Peyer's patch (tissue), 4 donors: ENCODE results near the gene CGB8.
"Not testable (repeated sequence)": the region's sequence is repeated elsewhere in the genome, so short reads cannot be mapped to it uniquely, and the experiment has no call there.

Experiments used
- CTCF ChIP-seq, 6 experiments: fragments of 450-650 bp in 4 of 6; fragments of 200-600 bp in 2 of 6; sonication (generic) in 1 of 6; IDR thresholded peaks; one replicate each; pipeline ENCODE4 v1.5.1; 2017 to 2019; ENCODE audit warnings: antibody characterized with exemption in 6 of 6, mild to moderate bottlenecking in 3 of 6, moderate library complexity in 1 of 6
- POLR2A ChIP-seq, 2 donors: fragments of 450-650 bp; IDR thresholded peaks; one replicate each; pipeline ENCODE4 v1.5.1; 2017; ENCODE audit warnings: antibody characterized with exemption in 2 of 2, mild to moderate bottlenecking in 2 of 2, moderate library complexity in 2 of 2

DNA sequence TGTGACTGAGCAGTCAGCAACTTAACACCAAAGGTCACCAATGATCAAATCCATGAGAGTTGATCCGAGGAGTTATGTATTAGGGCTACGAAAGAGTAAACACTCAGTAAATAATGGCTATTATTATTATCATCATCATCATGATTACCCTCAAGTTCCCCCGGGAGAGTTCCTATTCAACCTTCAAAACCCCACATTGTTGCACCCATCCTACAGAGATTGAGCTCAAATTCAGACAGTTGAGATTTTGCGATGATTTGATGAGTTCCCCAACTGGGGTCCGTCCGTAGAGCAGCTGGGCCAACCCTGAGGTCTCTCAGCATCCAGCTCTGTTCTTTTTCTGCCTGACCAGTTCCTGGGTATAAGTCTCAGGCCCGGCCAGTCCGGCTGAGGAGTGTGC, 10.8 kb downstream of the CGB8 start:
- TF ChIP-seq CTCF, POLR2A (IDR thresholded peaks at IDR 0.05): not testable (repeated sequence)
